SK-N-SH (cell line): ENCODE measurements around the gene FAM151A. TPM values are rescaled to one million over a fixed set of nuclear protein-coding genes. Genes with fewer than 3 reads are reported as not detected.

Experiments
- CTCF ChIA-PET: fragments of 300-600, 350-600 bp; formaldehyde crosslinking; extraction: SDS; loops from one replicate; lab custom pipeline; 2021; lab: Yijun Ruan, JAX
- POLR2A ChIA-PET: fragments of 350-600 bp; sonication (Branson Sonifier 250); formaldehyde crosslinking; extraction: SDS; loops from one replicate; lab custom pipeline; 2020; ENCODE audit warnings: antibody characterized with exemption, inconsistent platforms; lab: Yijun Ruan, JAX
- DNase-seq: peaks from one replicate; pipeline ENCODE4 v3.0.0; 2012
- H2AFZ ChIP-seq: fragments of 200-600 bp; sonication (generic); 2 replicates; pipeline ENCODE4 v1.8.1; 2016; ENCODE audit warnings: antibody characterized with exemption, mild to moderate bottlenecking, low read depth
- H3F3A ChIP-seq: fragments of 200-600 bp; sonication (generic); replicated peaks from 2 replicates; pipeline ENCODE3; 2016; ENCODE audit warnings: antibody characterized with exemption, mild to moderate bottlenecking; ENCODE audit not compliant: insufficient read depth
- H3K27ac ChIP-seq, 2 experiments: fragments of 200-500 bp in 1 of 2; fragments of 200-600 bp in 1 of 2; sonication (Bioruptor generic) in 1 of 2; sonication (generic), shearing (Covaris generic) in 1 of 2; 2 replicates each; pipeline versions ENCODE4 v1.5.1 to v1.6.1; 2014 to 2016; ENCODE audit warnings: low read depth in 2 of 2, inconsistent platforms in 1 of 2, low read length in 1 of 2, mild to moderate bottlenecking in 1 of 2, mixed read lengths in 1 of 2
- H3K27me3 ChIP-seq: fragments of 200-600 bp; sonication (generic), shearing (Covaris generic); 2 replicates; pipeline ENCODE4 v1.6.1; 2016; ENCODE audit warnings: mixed run types; ENCODE audit not compliant: insufficient read depth
- H3K36me3 ChIP-seq, 2 experiments: fragments of 200-500 bp in 1 of 2; fragments of 200-600 bp in 1 of 2; sonication (Bioruptor generic) in 1 of 2; sonication (generic) in 1 of 2; replicated peaks in 1 of 2; 2 replicates each; pipeline versions ENCODE3 to v1.5.1; 2014 to 2016; ENCODE audit warnings: low read length in 1 of 2, mild to moderate bottlenecking in 1 of 2; ENCODE audit not compliant: insufficient read depth in 2 of 2, control insufficient read depth in 1 of 2
- H3K4me1 ChIP-seq, 2 experiments: fragments of 200-500 bp in 1 of 2; fragments of 200-600 bp in 1 of 2; sonication (Bioruptor generic) in 1 of 2; sonication (generic), shearing (Covaris generic) in 1 of 2; 2 replicates each; pipeline versions ENCODE4 v1.5.1 to v1.6.1; 2014 to 2016; ENCODE audit warnings: low read depth in 1 of 2, low read length in 1 of 2, mixed run types in 1 of 2; ENCODE audit not compliant: insufficient read depth in 2 of 2, control insufficient read depth in 1 of 2
- H3K4me2 ChIP-seq: fragments of 200-600 bp; sonication (generic), shearing (Covaris generic); 2 replicates; pipeline ENCODE4 v1.6.1; 2017; ENCODE audit warnings: mixed run types
- H3K4me3 ChIP-seq, 2 experiments: fragments of 200-500 bp in 1 of 2; fragments of 200-600 bp in 1 of 2; sonication (Bioruptor generic) in 1 of 2; sonication (generic), shearing (Covaris generic) in 1 of 2; 2 replicates each; pipeline versions ENCODE4 v1.5.1 to v1.8.1; 2014 to 2016; ENCODE audit warnings: low read depth in 2 of 2, inconsistent platforms in 1 of 2, low read length in 1 of 2, mild to moderate bottlenecking in 1 of 2, mixed read lengths in 1 of 2, moderate library complexity in 1 of 2
- H3K79me2 ChIP-seq: fragments of 200-600 bp; sonication (generic); 2 replicates; pipeline ENCODE4 v1.8.1; 2017; ENCODE audit warnings: mild to moderate bottlenecking; ENCODE audit not compliant: insufficient read depth
- H3K9ac ChIP-seq: fragments of 200-600 bp; sonication (generic); 2 replicates; pipeline ENCODE4 v1.6.1; 2017; ENCODE audit warnings: mixed run types
- H3K9me2 ChIP-seq: fragments of 200-600 bp; sonication (generic); 2 replicates; pipeline ENCODE4 v1.6.1; 2017; ENCODE audit warnings: mixed run types
- H3K9me3 ChIP-seq: fragments of 200-600 bp; sonication (generic); 2 replicates; pipeline ENCODE4 v1.6.1; 2017; ENCODE audit warnings: mixed run types, mild to moderate bottlenecking, moderate library complexity
- H4K20me1 ChIP-seq: fragments of 200-600 bp; sonication (generic); 2 replicates; pipeline ENCODE4 v1.6.1; 2017; ENCODE audit warnings: mild to moderate bottlenecking, mixed run types; ENCODE audit not compliant: insufficient read depth
- CHD2 ChIP-seq: fragments of 150-350 bp; IDR thresholded peaks from 2 replicates; pipeline ENCODE4 v1.6.1; 2018; ENCODE audit warnings: low read length; ENCODE audit not compliant: partially characterized antibody
- ELF1 ChIP-seq: IDR thresholded peaks from 2 replicates; pipeline ENCODE4 v1.4.0; 2012
- EP300 ChIP-seq, 2 experiments: IDR thresholded peaks; 2 replicates each; pipeline versions ENCODE4 v1.4.0 to v1.6.1; 2012; ENCODE audit warnings: borderline replicate concordance in 1 of 2, low read depth in 1 of 2, low read length in 1 of 2
- EZH2phosphoT487 ChIP-seq: fragments of 200-600 bp; sonication (generic); IDR thresholded peaks from 2 replicates; pipeline ENCODE4 v1.6.1; 2017; ENCODE audit warnings: low read depth, mixed run types, mild to moderate bottlenecking, antibody characterized with exemption, moderate library complexity, borderline replicate concordance
- GATA2 ChIP-seq: sonication (generic); formaldehyde crosslinking; IDR thresholded peaks from 2 replicates; pipeline ENCODE4 v1.5.0; 2020; ENCODE audit warnings: mild to moderate bottlenecking, missing genetic modification reagents
- MEF2A ChIP-seq: IDR thresholded peaks from 2 replicates; pipeline ENCODE4 v1.4.0; 2012; ENCODE audit warnings: low read depth, borderline replicate concordance
- MXI1 ChIP-seq: IDR thresholded peaks from 2 replicates; pipeline ENCODE4 v1.6.1; 2012; ENCODE audit warnings: mild to moderate bottlenecking, low read depth, low read length, improper control_type of control experiment
- NFIC ChIP-seq: IDR thresholded peaks from 2 replicates; pipeline ENCODE4 v1.4.0; 2012; ENCODE audit warnings: borderline replicate concordance
- NRF1 ChIP-seq: IDR thresholded peaks from 2 replicates; pipeline ENCODE4 v1.6.1; 2012; ENCODE audit warnings: low read depth, mild to moderate bottlenecking, low read length
- RCOR1 ChIP-seq: fragments of 150-350 bp; IDR thresholded peaks from 2 replicates; pipeline ENCODE4 v1.6.1; 2017; ENCODE audit warnings: antibody characterized with exemption, low read length
- SIN3A ChIP-seq: IDR thresholded peaks from 2 replicates; pipeline ENCODE4 v1.6.1; 2012; ENCODE audit warnings: low read depth, mild to moderate bottlenecking, low read length, moderate library complexity, borderline replicate concordance
- SMC3 ChIP-seq: IDR thresholded peaks from 2 replicates; pipeline ENCODE4 v1.6.1; 2012; ENCODE audit warnings: low read depth, low read length, improper control_type of control experiment
- TCF12 ChIP-seq: IDR thresholded peaks from 2 replicates; pipeline ENCODE4 v1.4.0; 2012
- TEAD4 ChIP-seq: IDR thresholded peaks from 2 replicates; pipeline ENCODE4 v1.4.0; 2012; ENCODE audit warnings: mild to moderate bottlenecking, borderline replicate concordance; ENCODE audit not compliant: insufficient read depth
- WGBS: methylation state at CpG from one replicate; pipeline ENCODE4 v1.1.6; 2017; ENCODE audit warnings: low lambda C conversion rate; 5-methylcytosine and 5-hydroxymethylcytosine counted together
- polyA plus RNA-seq, 3 experiments: library from polyadenylated mRNA; depleted of rRNA; stranded (reverse); fragments of >200 nt; gene quantifications; 2 replicates each; pipeline ENCODE4 v1.2.3, GENCODE V29; 2012
- TF ChIP-seq, protein P1 (sequence below): fragments of 150-350 bp; IDR thresholded peaks from 2 replicates; pipeline ENCODE4 v1.6.1; 2016; ENCODE audit warnings: mild to moderate bottlenecking, low read depth, low read length
- TF ChIP-seq, protein P2 (sequence below): IDR thresholded peaks from 2 replicates; pipeline ENCODE4 v1.4.0; 2012; ENCODE audit warnings: low read depth, borderline replicate concordance
- TF ChIP-seq, protein P3 (sequence below): fragments of 150-350 bp; IDR thresholded peaks from 2 replicates; pipeline ENCODE4 v1.6.1; 2017; ENCODE audit warnings: antibody characterized with exemption, low read length, low read depth, borderline replicate concordance
- TF ChIP-seq, protein P4 (sequence below): IDR thresholded peaks from 2 replicates; pipeline ENCODE4 v1.4.0; 2012; ENCODE audit warnings: low read depth

Gene FAM151A
- polyA plus RNA-seq, 1 of the 3 experiments (the other 2 are of a cell fraction), result not detected

DNA sequence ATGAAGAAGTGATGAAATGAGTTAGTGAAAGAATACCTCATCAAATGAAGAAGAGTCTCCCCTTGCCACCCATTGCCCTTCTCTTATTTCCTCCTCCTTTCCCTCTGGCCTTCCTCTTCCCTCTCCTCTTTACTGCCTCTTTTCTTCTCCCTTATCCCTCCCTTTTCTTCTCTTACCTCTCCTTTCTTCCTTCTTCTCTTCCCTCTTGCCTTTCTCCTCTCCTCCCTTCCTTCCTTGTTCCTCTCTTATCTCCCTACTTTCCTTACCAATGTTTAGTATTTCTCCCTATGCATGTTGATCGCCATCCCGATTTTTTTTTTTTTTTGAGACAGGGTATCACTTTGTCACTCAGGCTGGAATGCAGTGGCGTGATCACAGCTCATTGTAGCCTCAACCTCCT is 27.1 kb upstream of the FAM151A start:
- Histone ChIP-seq H2AFZ (no peak overlapping the region), H3K36me3 (no peaks in the 10 kb centered on the region), H3K27ac (no peak overlapping the region)
- 67% methylated on average over 3 of the region's 3 CpGs for WGBS
- TF ChIP-seq MXI1 (no peak), TCF12 (no peak), NFIC (no peak), EP300 (IDR thresholded peaks at IDR 0.05; ENCODE audit: borderline replicate concordance in 1 of 2, low read depth in 1 of 2, low read length in 1 of 2) (no peak), GATA2 (CRISPR knock-in tag) (no peak)
- TF ChIP-seq, protein P1, sequence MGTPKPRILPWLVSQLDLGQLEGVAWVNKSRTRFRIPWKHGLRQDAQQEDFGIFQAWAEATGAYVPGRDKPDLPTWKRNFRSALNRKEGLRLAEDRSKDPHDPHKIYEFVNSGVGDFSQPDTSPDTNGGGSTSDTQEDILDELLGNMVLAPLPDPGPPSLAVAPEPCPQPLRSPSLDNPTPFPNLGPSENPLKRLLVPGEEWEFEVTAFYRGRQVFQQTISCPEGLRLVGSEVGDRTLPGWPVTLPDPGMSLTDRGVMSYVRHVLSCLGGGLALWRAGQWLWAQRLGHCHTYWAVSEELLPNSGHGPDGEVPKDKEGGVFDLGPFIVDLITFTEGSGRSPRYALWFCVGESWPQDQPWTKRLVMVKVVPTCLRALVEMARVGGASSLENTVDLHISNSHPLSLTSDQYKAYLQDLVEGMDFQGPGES, result no peak
- TF ChIP-seq, protein P2, sequence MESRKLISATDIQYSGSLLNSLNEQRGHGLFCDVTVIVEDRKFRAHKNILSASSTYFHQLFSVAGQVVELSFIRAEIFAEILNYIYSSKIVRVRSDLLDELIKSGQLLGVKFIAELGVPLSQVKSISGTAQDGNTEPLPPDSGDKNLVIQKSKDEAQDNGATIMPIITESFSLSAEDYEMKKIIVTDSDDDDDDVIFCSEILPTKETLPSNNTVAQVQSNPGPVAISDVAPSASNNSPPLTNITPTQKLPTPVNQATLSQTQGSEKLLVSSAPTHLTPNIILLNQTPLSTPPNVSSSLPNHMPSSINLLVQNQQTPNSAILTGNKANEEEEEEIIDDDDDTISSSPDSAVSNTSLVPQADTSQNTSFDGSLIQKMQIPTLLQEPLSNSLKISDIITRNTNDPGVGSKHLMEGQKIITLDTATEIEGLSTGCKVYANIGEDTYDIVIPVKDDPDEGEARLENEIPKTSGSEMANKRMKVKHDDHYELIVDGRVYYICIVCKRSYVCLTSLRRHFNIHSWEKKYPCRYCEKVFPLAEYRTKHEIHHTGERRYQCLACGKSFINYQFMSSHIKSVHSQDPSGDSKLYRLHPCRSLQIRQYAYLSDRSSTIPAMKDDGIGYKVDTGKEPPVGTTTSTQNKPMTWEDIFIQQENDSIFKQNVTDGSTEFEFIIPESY, result no peak
- TF ChIP-seq, protein P3, sequence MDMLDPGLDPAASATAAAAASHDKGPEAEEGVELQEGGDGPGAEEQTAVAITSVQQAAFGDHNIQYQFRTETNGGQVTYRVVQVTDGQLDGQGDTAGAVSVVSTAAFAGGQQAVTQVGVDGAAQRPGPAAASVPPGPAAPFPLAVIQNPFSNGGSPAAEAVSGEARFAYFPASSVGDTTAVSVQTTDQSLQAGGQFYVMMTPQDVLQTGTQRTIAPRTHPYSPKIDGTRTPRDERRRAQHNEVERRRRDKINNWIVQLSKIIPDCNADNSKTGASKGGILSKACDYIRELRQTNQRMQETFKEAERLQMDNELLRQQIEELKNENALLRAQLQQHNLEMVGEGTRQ, result no peak
- TF ChIP-seq, protein P4, sequence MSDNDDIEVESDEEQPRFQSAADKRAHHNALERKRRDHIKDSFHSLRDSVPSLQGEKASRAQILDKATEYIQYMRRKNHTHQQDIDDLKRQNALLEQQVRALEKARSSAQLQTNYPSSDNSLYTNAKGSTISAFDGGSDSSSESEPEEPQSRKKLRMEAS, result no peak
- TF ChIP-seq, all 33 proteins: peak for 0
- no peak for DNase-seq
- Histone ChIP-seq H3K9me2 (no peaks in the 10 kb centered on the region), H3K9me3 (no peaks in the 10 kb centered on the region), H3K4me1 (no peaks in the 10 kb centered on the region), H3K9ac (no peak overlapping the region), H4K20me1 (no peaks in the 10 kb centered on the region), H3F3A (no peaks in the 10 kb centered on the region), H3K4me2 (no peak overlapping the region), H3K27me3 (no peaks in the 10 kb centered on the region), H3K79me2 (no peaks in the 10 kb centered on the region), H3K4me3 (no peak overlapping the region)
- CTCF ChIA-PET, result interaction anchor here (0.7 to 2.5 kb wide), 2 partner anchors 18 to 102 kb away, joined by 3 to 6 read pairs; partner anchors contain the start of gene ACOT11
- POLR2A ChIA-PET, result interaction anchor here (0.6 kb wide), 1 partner anchor 13 kb away, joined by 3 read pairs; no protein-coding TSS in a partner anchor

DNA sequence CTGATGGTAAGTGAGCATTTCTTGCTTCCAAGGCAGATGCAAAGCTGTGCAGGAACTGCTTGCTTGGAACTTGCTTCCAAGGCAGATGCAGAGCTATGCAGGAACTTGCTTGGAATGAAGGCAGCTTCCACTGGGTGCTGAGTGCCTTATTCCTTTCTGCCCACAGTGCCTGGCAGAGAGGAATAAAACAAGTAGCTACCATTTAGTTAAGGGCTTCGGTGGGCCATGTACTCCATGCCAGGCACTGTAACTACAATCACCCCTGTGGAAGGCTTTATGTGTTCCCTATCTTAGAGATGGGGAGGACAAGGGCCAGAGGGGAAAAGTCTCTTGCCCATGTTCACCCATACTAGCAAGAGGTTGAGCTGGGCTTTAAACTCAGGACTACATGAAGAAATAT is 26.6 kb upstream of the FAM151A start:
- Histone ChIP-seq H4K20me1 (no peaks in the 10 kb centered on the region), H2AFZ (no peak overlapping the region), H3K27ac (no peak overlapping the region), H3K27me3 (no peaks in the 10 kb centered on the region), H3K36me3 (no peaks in the 10 kb centered on the region), H3K4me1 (no peaks in the 10 kb centered on the region), H3K9me2 (no peaks in the 10 kb centered on the region), H3F3A (no peaks in the 10 kb centered on the region), H3K4me2 (no peak overlapping the region), H3K79me2 (no peaks in the 10 kb centered on the region), H3K4me3 (no peak overlapping the region), H3K9ac (no peak overlapping the region), H3K9me3 (no peaks in the 10 kb centered on the region)
- DNase-seq, result no peak
- CTCF ChIA-PET, result interaction anchor here (0.7 to 2.5 kb wide), 2 partner anchors 18 to 102 kb away, joined by 3 to 6 read pairs; partner anchors contain the start of gene ACOT11
- POLR2A ChIA-PET, result interaction anchor here (0.6 kb wide), 1 partner anchor 13 kb away, joined by 3 read pairs; no protein-coding TSS in a partner anchor
- WGBS, result 40% methylated on average over 1 of the region's 1 CpG
- TF ChIP-seq NRF1, result no peak
- no peak for TF ChIP-seq RCOR1
- TF ChIP-seq, protein P4, result no peak
- TF ChIP-seq, protein P2, result no peak
- no peak for TF ChIP-seq ELF1
- no peak for TF ChIP-seq CHD2
- TF ChIP-seq TCF12, result no peak
- TF ChIP-seq TEAD4, result no peak
- no peak for TF ChIP-seq SMC3
- TF ChIP-seq SIN3A, result no peak
- TF ChIP-seq EZH2phosphoT487, result no peak
- no peak for TF ChIP-seq MEF2A
- TF ChIP-seq, protein P1, result no peak
